Fibroblast of lung (primary cell): ENCODE measurements around the gene COL4A2. TPM values are rescaled to one million over a fixed set of nuclear protein-coding genes. Genes with fewer than 3 reads are reported as not detected.

Experiments
- DNase-seq, 2 donors: peaks; one replicate each; pipeline versions ENCODE4 v3.0.0 to v3.0.0-alpha.2; 2010; ENCODE audit warnings: low read depth in 2 of 2
- H2AFZ ChIP-seq: 2 replicates; pipeline ENCODE4 v1.5.1; 2012; ENCODE audit warnings: low read length, control low read depth, inconsistent platforms
- H3K27ac ChIP-seq: 2 replicates; pipeline ENCODE4 v1.5.1; 2011; ENCODE audit warnings: low read length, control low read depth; ENCODE audit not compliant: insufficient read depth
- H3K27me3 ChIP-seq: 2 replicates; pipeline ENCODE4 v1.5.1; 2011; ENCODE audit warnings: mild to moderate bottlenecking, low read length; ENCODE audit not compliant: control insufficient read depth, insufficient read depth
- H3K36me3 ChIP-seq: 2 replicates; pipeline ENCODE4 v1.5.1; 2011; ENCODE audit warnings: low read length; ENCODE audit not compliant: control insufficient read depth, insufficient read depth
- H3K4me1 ChIP-seq: 2 replicates; pipeline ENCODE4 v1.5.1; 2011; ENCODE audit warnings: low read length; ENCODE audit not compliant: control insufficient read depth, insufficient read depth; ENCODE audit errors: extremely low read depth
- H3K4me2 ChIP-seq: 2 replicates; pipeline ENCODE4 v1.5.1; 2011; ENCODE audit warnings: low read length, control low read depth; ENCODE audit not compliant: insufficient read depth; ENCODE audit errors: extremely low read depth
- H3K4me3 ChIP-seq, 4 experiments: fragments of 200-600 bp in 1 of 4; sonication (generic) in 1 of 4; replicated peaks in 1 of 4; 2 replicates each; pipeline ENCODE4 v1.5.1; 2011 to 2016; ENCODE audit warnings: low read length in 4 of 4, low read depth in 3 of 4, mild to moderate bottlenecking in 3 of 4, control low read depth in 2 of 4, inconsistent platforms in 1 of 4, mixed read lengths in 1 of 4; ENCODE audit not compliant: insufficient read depth in 1 of 4; ENCODE audit errors: control extremely low read depth in 1 of 4
- H3K79me2 ChIP-seq: 2 replicates; pipeline ENCODE4 v1.5.1; 2012; ENCODE audit warnings: mild to moderate bottlenecking, low read length, inconsistent platforms; ENCODE audit not compliant: control insufficient read depth, insufficient read depth
- H3K9ac ChIP-seq: 2 replicates; pipeline ENCODE4 v1.5.1; 2011; ENCODE audit warnings: mild to moderate bottlenecking, low read length, control low read depth; ENCODE audit not compliant: insufficient read depth
- H3K9me3 ChIP-seq: 2 replicates; pipeline ENCODE4 v1.5.1; 2012; ENCODE audit warnings: low read depth, low read length; ENCODE audit not compliant: control insufficient read depth, insufficient read depth
- H4K20me1 ChIP-seq: 2 replicates; pipeline ENCODE4 v1.5.1; 2011; ENCODE audit warnings: low read length; ENCODE audit not compliant: control insufficient read depth, insufficient read depth; ENCODE audit errors: extremely low read depth
- EZH2 ChIP-seq: IDR thresholded peaks from 2 replicates; pipeline ENCODE4 v1.5.1; 2012; ENCODE audit warnings: low read length, control low read depth, mild to moderate bottlenecking; ENCODE audit errors: missing control alignments
- polyA plus RNA-seq, 2 donors: library from polyadenylated mRNA; depleted of rRNA in 1 of 2; stranded (reverse) in 1 of 2; unstranded in 1 of 2; fragments of >200 nt; gene quantifications; 2 replicates each; pipeline ENCODE4 v1.2.1, GENCODE V29; 2011 to 2012; ENCODE audit warnings: missing spikeins in 1 of 2
- total RNA-seq: library from RNA; depleted of rRNA; stranded (reverse); fragments of >200 nt; gene quantifications from 2 replicates; pipeline ENCODE4 v1.2.1, GENCODE V29; 2014
- TF ChIP-seq, protein P1 (sequence below), 2 donors: IDR thresholded peaks in 1 of 2; conservative IDR thresholded peaks in 1 of 2; 1 replicate in 1 of 2; 2 replicates in 1 of 2; pipeline ENCODE4 v1.5.1; 2011 to 2012; ENCODE audit warnings: low read length in 2 of 2, control low read depth in 1 of 2, inconsistent platforms in 1 of 2, low read depth in 1 of 2, mild to moderate bottlenecking in 1 of 2

COL4A2 gene
- total and polyA plus RNA-seq, 2 donors (not counting 1 experiment from before 2014, with no cell fraction given) = 93.1 to 463 TPM

DNA sequence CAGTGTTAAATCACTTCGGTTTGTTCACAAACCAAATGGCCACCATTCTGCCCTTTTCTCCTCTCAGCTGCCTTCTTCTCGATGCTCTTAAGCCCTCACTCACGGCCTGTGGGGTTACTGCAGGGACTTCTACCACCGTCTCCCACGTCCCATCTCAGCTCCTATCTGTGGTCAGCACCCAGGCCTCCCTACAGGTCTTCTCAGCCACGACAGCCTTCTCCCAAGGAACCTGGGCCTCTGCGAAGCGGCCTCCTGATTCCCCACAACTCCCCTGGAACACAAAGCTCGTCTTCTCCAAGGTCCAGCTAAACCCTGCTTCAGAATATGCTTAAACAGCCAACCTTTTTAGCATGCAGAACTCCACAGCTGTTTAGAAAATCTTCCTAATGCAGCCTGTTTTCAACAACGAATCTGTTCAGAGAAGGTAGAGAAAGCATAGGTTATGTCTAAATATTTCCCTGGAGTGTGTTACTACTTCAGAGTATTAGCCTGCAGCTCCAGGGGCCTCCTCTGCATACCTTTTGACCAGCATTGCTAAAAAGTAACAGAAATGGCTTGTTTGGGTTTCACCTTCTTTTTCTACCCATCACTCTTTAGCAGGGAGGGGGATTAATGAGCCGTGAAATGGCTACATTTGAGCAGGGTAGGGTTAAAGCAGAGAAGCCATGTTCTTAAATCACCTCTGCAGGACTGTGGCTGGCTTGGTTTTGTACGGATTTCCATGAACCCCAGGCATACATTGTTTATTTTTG, 104.0 kb downstream of the COL4A2 start:
- no peak overlapping the region for H2AFZ ChIP-seq
- H3K79me2 ChIP-seq = peaks cover 8% of the 10 kb centered on the region
- no peak for DNase-seq
- peaks cover 58% of the 10 kb centered on the region for H3K4me1 ChIP-seq
- no peaks in the 10 kb centered on the region for H3K9me3 ChIP-seq
- H3K4me2 ChIP-seq = no peak overlapping the region
- H3K27ac ChIP-seq = peak overlapping the region; percentile 75
- H4K20me1 ChIP-seq = no peaks in the 10 kb centered on the region
- no peak overlapping the region for H3K4me3 ChIP-seq
- peaks cover 2% of the 10 kb centered on the region for H3K36me3 ChIP-seq
- H3K27me3 ChIP-seq = no peaks in the 10 kb centered on the region
- H3K9ac ChIP-seq = no peak overlapping the region
- TF ChIP-seq, protein P1, sequence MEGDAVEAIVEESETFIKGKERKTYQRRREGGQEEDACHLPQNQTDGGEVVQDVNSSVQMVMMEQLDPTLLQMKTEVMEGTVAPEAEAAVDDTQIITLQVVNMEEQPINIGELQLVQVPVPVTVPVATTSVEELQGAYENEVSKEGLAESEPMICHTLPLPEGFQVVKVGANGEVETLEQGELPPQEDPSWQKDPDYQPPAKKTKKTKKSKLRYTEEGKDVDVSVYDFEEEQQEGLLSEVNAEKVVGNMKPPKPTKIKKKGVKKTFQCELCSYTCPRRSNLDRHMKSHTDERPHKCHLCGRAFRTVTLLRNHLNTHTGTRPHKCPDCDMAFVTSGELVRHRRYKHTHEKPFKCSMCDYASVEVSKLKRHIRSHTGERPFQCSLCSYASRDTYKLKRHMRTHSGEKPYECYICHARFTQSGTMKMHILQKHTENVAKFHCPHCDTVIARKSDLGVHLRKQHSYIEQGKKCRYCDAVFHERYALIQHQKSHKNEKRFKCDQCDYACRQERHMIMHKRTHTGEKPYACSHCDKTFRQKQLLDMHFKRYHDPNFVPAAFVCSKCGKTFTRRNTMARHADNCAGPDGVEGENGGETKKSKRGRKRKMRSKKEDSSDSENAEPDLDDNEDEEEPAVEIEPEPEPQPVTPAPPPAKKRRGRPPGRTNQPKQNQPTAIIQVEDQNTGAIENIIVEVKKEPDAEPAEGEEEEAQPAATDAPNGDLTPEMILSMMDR (conservative IDR thresholded peaks at IDR 0.05 in 1 of 2, IDR thresholded peaks at IDR 0.05 in 1 of 2; ENCODE audit: low read depth in 1 of 2, low read length in 2 of 2) = no peak
- no peak for TF ChIP-seq EZH2

DNA sequence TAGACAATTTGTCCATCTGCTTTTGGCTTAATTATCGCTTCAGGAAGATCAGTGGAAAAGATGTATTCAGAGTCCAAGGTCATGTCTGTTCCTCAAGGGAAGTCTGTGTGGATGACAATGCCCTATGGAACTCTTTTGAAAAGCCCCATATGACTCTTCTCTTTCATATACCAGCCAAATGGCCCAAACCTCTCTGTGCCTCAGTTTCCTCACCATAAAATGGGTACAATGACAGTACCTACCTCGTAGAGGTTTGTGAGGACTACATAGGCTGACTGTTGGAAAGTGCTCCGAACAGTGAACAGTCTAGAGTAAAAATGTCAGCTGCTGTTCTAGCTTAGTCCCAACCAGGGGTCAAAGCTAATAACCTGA, 104.6 kb downstream of the COL4A2 start:
- no peaks in the 10 kb centered on the region for H3K9me3 ChIP-seq
- no peak overlapping the region for H3K9ac ChIP-seq
- TF ChIP-seq, protein P1 (conservative IDR thresholded peaks at IDR 0.05 in 1 of 2, IDR thresholded peaks at IDR 0.05 in 1 of 2; ENCODE audit: low read depth in 1 of 2, low read length in 2 of 2) = no peak
- TF ChIP-seq EZH2 = no peak

DNA sequence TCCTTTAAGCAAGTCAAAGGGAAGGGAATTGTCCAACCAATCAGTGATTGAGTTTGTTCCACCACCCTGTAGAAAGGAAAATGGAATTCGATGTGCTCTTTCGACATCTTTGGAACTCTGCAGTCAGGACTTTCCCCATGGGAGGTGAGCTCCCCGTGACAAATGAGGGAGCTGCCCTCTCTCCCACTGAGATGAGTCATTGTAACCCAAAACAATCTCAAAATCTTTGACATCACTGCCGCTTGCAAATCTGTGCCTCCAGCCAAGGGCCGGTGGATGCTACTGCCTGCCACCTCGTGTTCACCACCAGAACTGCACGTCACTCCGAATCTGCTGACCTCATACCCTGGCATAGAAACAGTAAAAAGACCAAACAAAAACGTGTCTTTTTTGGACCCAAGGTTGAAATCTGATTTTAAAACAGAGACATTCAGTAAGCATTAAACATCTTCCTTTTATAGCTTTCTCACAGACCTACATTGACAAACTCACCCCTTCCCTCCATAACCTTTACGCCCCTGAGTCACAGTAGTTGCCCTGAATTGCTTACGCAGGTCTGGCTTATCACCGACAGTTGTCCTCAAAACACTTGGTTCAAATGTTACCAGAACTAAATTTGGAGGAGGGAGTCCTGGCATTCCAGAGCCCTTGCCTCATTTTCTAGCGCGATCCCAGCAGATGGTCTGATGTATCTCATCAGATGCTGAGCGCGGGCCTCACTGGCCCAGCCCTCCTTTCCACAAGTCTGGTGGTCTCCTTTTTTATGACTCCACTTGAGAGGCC, 105.2 kb downstream of the COL4A2 start:
- Histone ChIP-seq H3K9ac (peak overlapping the region; percentile 0), H2AFZ (no peak overlapping the region), H3K36me3 (peaks cover 3% of the 10 kb centered on the region), H3K4me1 (peaks cover 58% of the 10 kb centered on the region), H3K27me3 (no peaks in the 10 kb centered on the region), H3K4me3 (no peak overlapping the region), H4K20me1 (no peaks in the 10 kb centered on the region), H3K4me2 (no peak overlapping the region), H3K79me2 (peaks cover 8% of the 10 kb centered on the region), H3K27ac (peak overlapping the region; percentile 75), H3K9me3 (no peaks in the 10 kb centered on the region)
- TF ChIP-seq, protein P1 (conservative IDR thresholded peaks at IDR 0.05 in 1 of 2, IDR thresholded peaks at IDR 0.05 in 1 of 2; ENCODE audit: low read depth in 1 of 2, low read length in 2 of 2) = peak; percentile 94 to 95
- TF ChIP-seq EZH2 = no peak
- peak; percentile 99 to 100 for DNase-seq

More for the DNA sequence above, 104.6 kb downstream of the COL4A2 start:
- Histone ChIP-seq H3K4me2 (no peak overlapping the region), H3K4me3 (no peak overlapping the region), H3K36me3 (peaks cover 3% of the 10 kb centered on the region), H2AFZ (no peak overlapping the region), H3K27me3 (no peaks in the 10 kb centered on the region), H3K4me1 (peaks cover 61% of the 10 kb centered on the region), H3K27ac (peak overlapping the region; percentile 75), H3K79me2 (peaks cover 8% of the 10 kb centered on the region), H4K20me1 (no peaks in the 10 kb centered on the region)
- DNase-seq = no peak
